Calu3 (cell line): ENCODE data around the gene THUMPD3. TPM values are rescaled to one million over a fixed set of nuclear protein-coding genes. Genes with fewer than 3 reads are reported as not detected.
A peak's percentile ranks its signal among the peaks of the same experiment; 100 is the strongest.

Experiments used
- BruUV-seq: library from RNA; stranded (reverse); fragments of 400-500 nt; replicated peaks from 2 replicates; lab custom pipeline; 2021; lab: Mats Ljungman, UMichigan
- CTCF ChIA-PET: fragments of 300-600 bp; sonication (Branson Sonifier 250); formaldehyde crosslinking; loops from one replicate; lab custom pipeline; 2022; ENCODE audit warnings: antibody characterized with exemption; lab: Charles Lee
- DNase-seq: peaks from one replicate; pipeline ENCODE4 v3.0.0; 2022
- H3K27ac Mint-ChIP-seq: one replicate; pipeline ENCODE4 v1.8.0; 2022; ENCODE audit warnings: mixed read lengths; ENCODE audit not compliant: unreplicated experiment
- H3K27me3 Mint-ChIP-seq: one replicate; pipeline ENCODE4 v1.8.0; 2022; ENCODE audit warnings: mixed read lengths; ENCODE audit not compliant: unreplicated experiment
- H3K36me3 Mint-ChIP-seq: one replicate; pipeline ENCODE4 v1.8.0; 2022; ENCODE audit warnings: mild to moderate bottlenecking, moderate library complexity, mixed read lengths; ENCODE audit not compliant: insufficient read depth, unreplicated experiment
- H3K4me1 Mint-ChIP-seq: one replicate; pipeline ENCODE4 v1.8.0; 2022; ENCODE audit warnings: mild to moderate bottlenecking, low read depth, mixed read lengths; ENCODE audit not compliant: unreplicated experiment
- H3K4me3 Mint-ChIP-seq: one replicate; pipeline ENCODE4 v1.8.0; 2022; ENCODE audit warnings: mild to moderate bottlenecking, low read depth, moderate library complexity, mixed read lengths; ENCODE audit not compliant: unreplicated experiment
- H3K9me3 Mint-ChIP-seq: one replicate; pipeline ENCODE4 v1.8.0; 2022; ENCODE audit warnings: low read depth, mixed read lengths; ENCODE audit not compliant: unreplicated experiment
- CTCF ChIP-seq: fragments of 200-600 bp; IDR thresholded peaks from one replicate; pipeline ENCODE4 v1.8.0; 2022; ENCODE audit warnings: antibody characterized with exemption; ENCODE audit not compliant: unreplicated experiment
- intact Hi-C: fragments of 100-400 bp; cut with micrococcal nuclease; formaldehyde crosslinking; loops from one replicate; pipeline ENCODE4 v1.10.0; 2022; ENCODE audit not compliant: unreplicated experiment
- total RNA-seq: library from RNA; stranded (reverse); gene quantifications from 2 replicates; pipeline ENCODE4 v1.2.3, GENCODE V29; 2022

The THUMPD3 gene
- total RNA-seq, 1 experiment from 2014 or later = 57.7 TPM

GRCh38 chr3:9398700-9399336, 36.0 kb downstream of the THUMPD3 start:
- TSS peak; percentile 21 for BruUV-seq
- H3K9me3 Mint-ChIP-seq = no peaks in the 10 kb centered on the region
- no peak for DNase-seq
- H3K4me1 Mint-ChIP-seq = peaks cover 31% of the 10 kb centered on the region
- H3K27me3 Mint-ChIP-seq = no peaks in the 10 kb centered on the region
- CTCF ChIA-PET = interaction anchor here (0.8 to 0.9 kb wide), 2 partner anchors 12 to 45 kb away, joined by 3 read pairs; no protein-coding TSS in a partner anchor
- no peak for TF ChIP-seq CTCF
- intact Hi-C loops = loop anchor here (1.0 kb wide), 1 partner anchor 23 kb away; no protein-coding TSS in a partner anchor
- H3K36me3 Mint-ChIP-seq = peaks cover 74% of the 10 kb centered on the region
- peak overlapping the region; percentile 92 for H3K27ac Mint-ChIP-seq
- H3K4me3 Mint-ChIP-seq = peak overlapping the region; percentile 93

- peaks cover 29% of the 10 kb centered on the region for H3K4me1 Mint-ChIP-seq
- BruUV-seq = no TSS peak
- intact Hi-C loops = no loop called here
- peak overlapping the region; percentile 93 for H3K4me3 Mint-ChIP-seq
- H3K27ac Mint-ChIP-seq = peak overlapping the region; percentile 92
- CTCF ChIA-PET = interaction anchor here (0.8 to 0.9 kb wide), 2 partner anchors 12 to 46 kb away, joined by 3 read pairs; no protein-coding TSS in a partner anchor
- TF ChIP-seq CTCF = no peak
- H3K36me3 Mint-ChIP-seq = peaks cover 69% of the 10 kb centered on the region
- H3K9me3 Mint-ChIP-seq = no peaks in the 10 kb centered on the region
- no peak for DNase-seq
- no peaks in the 10 kb centered on the region for H3K27me3 Mint-ChIP-seq
These were observed 36.5 kb downstream of the THUMPD3 start for GRCh38 chr3:9399337-9399703.

GRCh38 chr3:9399746-9400145, 36.9 kb downstream of the THUMPD3 start:
- no peak for TF ChIP-seq CTCF
- H3K36me3 Mint-ChIP-seq = peaks cover 65% of the 10 kb centered on the region
- no peaks in the 10 kb centered on the region for H3K9me3 Mint-ChIP-seq
- H3K4me3 Mint-ChIP-seq = peak overlapping the region; percentile 93
- no peaks in the 10 kb centered on the region for H3K27me3 Mint-ChIP-seq
- peak overlapping the region; percentile 92 for H3K27ac Mint-ChIP-seq
- peaks cover 29% of the 10 kb centered on the region for H3K4me1 Mint-ChIP-seq
- peak; percentile 26 for DNase-seq
- intact Hi-C loops = no loop called here
- CTCF ChIA-PET = interaction anchor here (0.7 to 0.9 kb wide), 3 partner anchors 11 to 91 kb away, joined by 3 read pairs; no protein-coding TSS in a partner anchor
- no TSS peak for BruUV-seq

GRCh38 chr3:9400616-9401015, 37.8 kb downstream of the THUMPD3 start:
- no peak for TF ChIP-seq CTCF
- peaks cover 27% of the 10 kb centered on the region for H3K4me1 Mint-ChIP-seq
- no peaks in the 10 kb centered on the region for H3K9me3 Mint-ChIP-seq
- BruUV-seq = no TSS peak
- H3K36me3 Mint-ChIP-seq = peaks cover 58% of the 10 kb centered on the region
- no peak for DNase-seq
- no peaks in the 10 kb centered on the region for H3K27me3 Mint-ChIP-seq
- no peak overlapping the region for H3K27ac Mint-ChIP-seq
- intact Hi-C loops = no loop called here
- H3K4me3 Mint-ChIP-seq = peak overlapping the region; percentile 93
- CTCF ChIA-PET = interaction anchor here (0.7 kb wide), 1 partner anchor 90 kb away, joined by 3 read pairs; no protein-coding TSS in a partner anchor
